HG03064 (cell line): ENCODE results near the gene KNL1.
"Not testable (repeated sequence)": the region's sequence is repeated elsewhere in the genome, so short reads cannot be mapped to it uniquely, and the experiment has no call there.

Experiments
- ATAC-seq: cut with Tn5 transposase; IDR thresholded peaks from one replicate; pipeline ENCODE4 v1.9.1; 2021; ENCODE audit warnings: low read depth; ENCODE audit not compliant: unreplicated experiment

Gene KNL1

GRCh38 chr15:40647523-40647922 is 53.5 kb downstream of the KNL1 start:
- ATAC-seq: no peak

- ATAC-seq: no peak
Observed at GRCh38 chr15:40650479-40650878, 56.4 kb downstream of the KNL1 start.

- no peak for ATAC-seq
Observed at GRCh38 chr15:40660686-40661085, 66.6 kb downstream of the KNL1 start.

- ATAC-seq: no peak
Observed at GRCh38 chr15:40664909-40665308, 70.9 kb downstream of the KNL1 start.

- ATAC-seq: not testable (repeated sequence)
Observed at GRCh38 chr15:40676290-40676689, 82.2 kb downstream of the KNL1 start.

- ATAC-seq: not testable (repeated sequence)
Observed at GRCh38 chr15:40676906-40677305, 82.9 kb downstream of the KNL1 start.

- no peak for ATAC-seq
Observed at GRCh38 chr15:40680151-40680550, 86.1 kb downstream of the KNL1 start.

- ATAC-seq: not testable (repeated sequence)
Observed at GRCh38 chr15:40680959-40681358, 86.9 kb downstream of the KNL1 start.

- no peak for ATAC-seq
Observed at GRCh38 chr15:40684381-40684780, 90.3 kb downstream of the KNL1 start.

- no peak for ATAC-seq
Observed at GRCh38 chr15:40685376-40685775, 91.3 kb downstream of the KNL1 start.

- ATAC-seq: no peak
Observed at GRCh38 chr15:40688932-40689799, 95.1 kb downstream of the KNL1 start.

GRCh38 chr15:40691737-40692136 is 97.7 kb downstream of the KNL1 start:
- ATAC-seq: no peak

GRCh38 chr15:40693904-40694687 is 100.0 kb downstream of the KNL1 start:
- ATAC-seq: no peak

- peak; percentile 77 for ATAC-seq
Observed at GRCh38 chr15:40694688-40695468, 100.8 kb downstream of the KNL1 start, which contains the start of gene RAD51. TSS of gene RAD51 (plus strand) at chr15:40695174. CDS start at chr15:40698759, 3,585 bp downstream.

- ATAC-seq: peak; percentile 20
Observed at GRCh38 chr15:40695469-40695890, 101.4 kb downstream of the KNL1 start.

GRCh38 chr15:40696228-40696627 is 102.2 kb downstream of the KNL1 start:
- ATAC-seq: no peak

GRCh38 chr15:40697916-40698315 is 103.9 kb downstream of the KNL1 start:
- ATAC-seq: no peak

GRCh38 chr15:40702077-40702476 is 108.0 kb downstream of the KNL1 start:
- ATAC-seq: no peak

GRCh38 chr15:40706121-40706520 is 112.1 kb downstream of the KNL1 start:
- ATAC-seq: no peak
